ENCODE measurements around the gene RIOK3.
A peak's percentile ranks its signal among the peaks of the same experiment; 100 is the strongest.

RIOK3 gene

DNA sequence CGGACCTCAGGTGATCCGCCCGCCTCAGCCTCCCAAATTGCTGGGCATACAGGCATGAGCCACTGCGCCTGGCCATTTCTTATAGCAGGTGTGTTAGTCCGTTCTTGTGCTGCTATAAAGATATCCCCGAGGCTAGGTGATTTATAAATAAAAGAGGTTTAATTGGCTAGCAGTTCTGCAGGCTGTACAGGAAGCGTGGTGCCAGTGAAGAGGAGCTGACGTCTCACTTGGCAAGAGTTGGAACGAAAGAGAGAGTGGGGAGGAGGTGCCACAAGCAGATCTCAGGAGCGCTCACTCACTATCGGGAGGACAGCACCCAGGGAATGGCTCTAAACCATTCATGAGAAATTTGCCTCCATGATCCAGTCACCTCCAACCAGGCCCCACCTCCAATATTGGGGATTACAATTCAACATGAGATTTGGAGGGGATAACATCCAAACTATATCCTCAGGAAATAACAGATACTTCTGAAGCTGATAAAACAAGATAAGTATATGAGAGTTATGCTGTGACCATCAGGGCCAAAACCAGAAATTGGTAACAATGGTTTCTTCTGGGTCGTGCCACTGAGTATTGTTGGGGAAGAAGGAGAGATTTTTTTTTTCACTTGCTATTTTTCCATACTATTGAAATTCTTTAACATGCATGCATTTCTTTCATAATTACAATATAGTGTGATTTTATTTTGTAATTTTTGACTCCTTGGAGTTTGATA is 42.8 kb downstream of the RIOK3 start:
- CTCF ChIA-PET, result interaction anchor here (0.6 to 4.3 kb wide), 8 partner anchors 7 to 1496 kb away, joined by 3 to 40 read pairs (median 4); no protein-coding TSS in a partner anchor
- no peaks in the 10 kb centered on the region for H3K4me1 ChIP-seq (ENCODE audit: control insufficient read depth, insufficient read depth, low read length)
- no peak overlapping the region for H3K4me3 ChIP-seq (ENCODE audit: low read depth, low read length)
- H3K36me3 ChIP-seq (ENCODE audit: control insufficient read depth in 2 of 2, insufficient read depth in 1 of 2, low read length in 2 of 2), result no peaks in the 10 kb centered on the region
- POLR2A ChIA-PET, result interaction anchor here (0.7 kb wide), 1 partner anchor 679 kb away, joined by 3 read pairs; no protein-coding TSS in a partner anchor
- no peak for TF ChIP-seq ZNF626 (tag by site-specific recombination; IDR thresholded peaks at IDR 0.05)
- TF ChIP-seq PRDM10 (tag by site-specific recombination; IDR thresholded peaks at IDR 0.05), result peak; percentile 87
- no peak overlapping the region for H3K27ac ChIP-seq (ENCODE audit: extremely low read depth, low read depth, low read length)
- H3K9me3 ChIP-seq (ENCODE audit: control insufficient read depth, insufficient read depth, low read depth, low read length), result no peaks in the 10 kb centered on the region

GRCh38 chr18:23498117-23498516 is 45.0 kb downstream of the RIOK3 start:
- H3K27ac ChIP-seq (ENCODE audit: extremely low read depth, low read depth, low read length), result no peak overlapping the region
- H3K4me1 ChIP-seq (ENCODE audit: control insufficient read depth, insufficient read depth, low read length), result no peaks in the 10 kb centered on the region
- TF ChIP-seq YY2 (tag by site-specific recombination; IDR thresholded peaks at IDR 0.05), result no peak
- no peak for TF ChIP-seq ZNF292 (tag by site-specific recombination; IDR thresholded peaks at IDR 0.05; ENCODE audit: borderline replicate concordance, low read depth)
- TF ChIP-seq, protein P1, sequence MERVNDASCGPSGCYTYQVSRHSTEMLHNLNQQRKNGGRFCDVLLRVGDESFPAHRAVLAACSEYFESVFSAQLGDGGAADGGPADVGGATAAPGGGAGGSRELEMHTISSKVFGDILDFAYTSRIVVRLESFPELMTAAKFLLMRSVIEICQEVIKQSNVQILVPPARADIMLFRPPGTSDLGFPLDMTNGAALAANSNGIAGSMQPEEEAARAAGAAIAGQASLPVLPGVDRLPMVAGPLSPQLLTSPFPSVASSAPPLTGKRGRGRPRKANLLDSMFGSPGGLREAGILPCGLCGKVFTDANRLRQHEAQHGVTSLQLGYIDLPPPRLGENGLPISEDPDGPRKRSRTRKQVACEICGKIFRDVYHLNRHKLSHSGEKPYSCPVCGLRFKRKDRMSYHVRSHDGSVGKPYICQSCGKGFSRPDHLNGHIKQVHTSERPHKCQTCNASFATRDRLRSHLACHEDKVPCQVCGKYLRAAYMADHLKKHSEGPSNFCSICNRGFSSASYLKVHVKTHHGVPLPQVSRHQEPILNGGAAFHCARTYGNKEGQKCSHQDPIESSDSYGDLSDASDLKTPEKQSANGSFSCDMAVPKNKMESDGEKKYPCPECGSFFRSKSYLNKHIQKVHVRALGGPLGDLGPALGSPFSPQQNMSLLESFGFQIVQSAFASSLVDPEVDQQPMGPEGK (tag by site-specific recombination; IDR thresholded peaks at IDR 0.05), result no peak
- no peak for TF ChIP-seq KLF1 (tag by site-specific recombination; IDR thresholded peaks at IDR 0.05)
- TF ChIP-seq ZBTB10 (tag by site-specific recombination; IDR thresholded peaks at IDR 0.05), result no peak
- TF ChIP-seq ZNF184 (tag by site-specific recombination; IDR thresholded peaks at IDR 0.05), result no peak
- no peak for TF ChIP-seq ZNF530 (tag by site-specific recombination; IDR thresholded peaks at IDR 0.05; ENCODE audit: low read depth)
- no peak for TF ChIP-seq ZNF132 (tag by site-specific recombination; IDR thresholded peaks at IDR 0.05; ENCODE audit: borderline replicate concordance)
- TF ChIP-seq ZNF350 (tag by site-specific recombination; IDR thresholded peaks at IDR 0.05), result no peak
- TF ChIP-seq ZNF114 (tag by site-specific recombination; IDR thresholded peaks at IDR 0.05), result no peak
- TF ChIP-seq ZNF48 (tag by site-specific recombination; IDR thresholded peaks at IDR 0.05), result no peak
- TF ChIP-seq REPIN1 (tag by site-specific recombination; IDR thresholded peaks at IDR 0.05; ENCODE audit: low read depth), result no peak
- TF ChIP-seq ZNF514 (tag by site-specific recombination; IDR thresholded peaks at IDR 0.05), result no peak
- no peak for TF ChIP-seq KLF8 (tag by site-specific recombination; IDR thresholded peaks at IDR 0.05)
- no peak for TF ChIP-seq ZNF214 (tag by site-specific recombination; IDR thresholded peaks at IDR 0.05; ENCODE audit: borderline replicate concordance)
- no peak for TF ChIP-seq BCL11B (tag by site-specific recombination; IDR thresholded peaks at IDR 0.05; ENCODE audit: low read depth)
- TF ChIP-seq TRIM28 (IDR thresholded peaks at IDR 0.05; ENCODE audit: borderline replicate concordance, low read length), result no peak
- TF ChIP-seq ZNF157 (tag by site-specific recombination; IDR thresholded peaks at IDR 0.05), result no peak
- H3K4me3 ChIP-seq (ENCODE audit: low read depth, low read length), result no peak overlapping the region
- POLR2A ChIA-PET, result interaction anchor here (0.6 kb wide), 1 partner anchor 474 kb away, joined by 4 read pairs; no protein-coding TSS in a partner anchor
- CTCF ChIA-PET, result interaction anchor here (0.6 to 4.3 kb wide), 50 partner anchors 9 to 621 kb away, joined by 3 to 40 read pairs (median 5); no protein-coding TSS in a partner anchor
- H3K36me3 ChIP-seq (ENCODE audit: control insufficient read depth in 2 of 2, insufficient read depth in 1 of 2, low read length in 2 of 2), result no peaks in the 10 kb centered on the region
- H3K9me3 ChIP-seq (ENCODE audit: control insufficient read depth, insufficient read depth, low read depth, low read length), result no peaks in the 10 kb centered on the region

Data from HEK293 (cell line).